AG04449 (cell line): Measurements from ENCODE around the gene AGPAT4.

Experiments
- CTCF ChIA-PET: fragments of 350-600 bp; formaldehyde crosslinking; extraction: SDS; loops from one replicate; lab custom pipeline; 2021; ENCODE audit warnings: antibody characterized with exemption; lab: Yijun Ruan, JAX
- POLR2A ChIA-PET: fragments of 400-600, 350-600 bp; formaldehyde crosslinking; extraction: SDS; loops from one replicate; lab custom pipeline; 2020; ENCODE audit warnings: antibody characterized with exemption, inconsistent platforms; lab: Yijun Ruan, JAX
- DNase-seq: peaks from one replicate; pipeline ENCODE4 v3.0.0-alpha.2; 2010; ENCODE audit warnings: low read depth, low spot score
- H3K4me3 ChIP-seq: 2 replicates; pipeline ENCODE4 v1.5.1; 2011; ENCODE audit warnings: low read depth, mild to moderate bottlenecking, control low read depth, low read length
- TF ChIP-seq, protein P1 (sequence below): IDR thresholded peaks from one replicate; pipeline ENCODE4 v1.5.1; 2011; ENCODE audit warnings: mild to moderate bottlenecking, moderate library complexity, low read length, control low read depth, inconsistent platforms; ENCODE audit not compliant: insufficient read depth; ENCODE audit errors: missing control alignments

Gene AGPAT4

GRCh38 chr6:161244725-161245124 lies 29.1 kb downstream of the AGPAT4 start:
- ChIA-PET CTCF (no interaction called here), POLR2A (no interaction called here)
- TF ChIP-seq, protein P1, sequence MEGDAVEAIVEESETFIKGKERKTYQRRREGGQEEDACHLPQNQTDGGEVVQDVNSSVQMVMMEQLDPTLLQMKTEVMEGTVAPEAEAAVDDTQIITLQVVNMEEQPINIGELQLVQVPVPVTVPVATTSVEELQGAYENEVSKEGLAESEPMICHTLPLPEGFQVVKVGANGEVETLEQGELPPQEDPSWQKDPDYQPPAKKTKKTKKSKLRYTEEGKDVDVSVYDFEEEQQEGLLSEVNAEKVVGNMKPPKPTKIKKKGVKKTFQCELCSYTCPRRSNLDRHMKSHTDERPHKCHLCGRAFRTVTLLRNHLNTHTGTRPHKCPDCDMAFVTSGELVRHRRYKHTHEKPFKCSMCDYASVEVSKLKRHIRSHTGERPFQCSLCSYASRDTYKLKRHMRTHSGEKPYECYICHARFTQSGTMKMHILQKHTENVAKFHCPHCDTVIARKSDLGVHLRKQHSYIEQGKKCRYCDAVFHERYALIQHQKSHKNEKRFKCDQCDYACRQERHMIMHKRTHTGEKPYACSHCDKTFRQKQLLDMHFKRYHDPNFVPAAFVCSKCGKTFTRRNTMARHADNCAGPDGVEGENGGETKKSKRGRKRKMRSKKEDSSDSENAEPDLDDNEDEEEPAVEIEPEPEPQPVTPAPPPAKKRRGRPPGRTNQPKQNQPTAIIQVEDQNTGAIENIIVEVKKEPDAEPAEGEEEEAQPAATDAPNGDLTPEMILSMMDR, result no peak
- no peak overlapping the region for H3K4me3 ChIP-seq
- DNase-seq, result no peak

DNA sequence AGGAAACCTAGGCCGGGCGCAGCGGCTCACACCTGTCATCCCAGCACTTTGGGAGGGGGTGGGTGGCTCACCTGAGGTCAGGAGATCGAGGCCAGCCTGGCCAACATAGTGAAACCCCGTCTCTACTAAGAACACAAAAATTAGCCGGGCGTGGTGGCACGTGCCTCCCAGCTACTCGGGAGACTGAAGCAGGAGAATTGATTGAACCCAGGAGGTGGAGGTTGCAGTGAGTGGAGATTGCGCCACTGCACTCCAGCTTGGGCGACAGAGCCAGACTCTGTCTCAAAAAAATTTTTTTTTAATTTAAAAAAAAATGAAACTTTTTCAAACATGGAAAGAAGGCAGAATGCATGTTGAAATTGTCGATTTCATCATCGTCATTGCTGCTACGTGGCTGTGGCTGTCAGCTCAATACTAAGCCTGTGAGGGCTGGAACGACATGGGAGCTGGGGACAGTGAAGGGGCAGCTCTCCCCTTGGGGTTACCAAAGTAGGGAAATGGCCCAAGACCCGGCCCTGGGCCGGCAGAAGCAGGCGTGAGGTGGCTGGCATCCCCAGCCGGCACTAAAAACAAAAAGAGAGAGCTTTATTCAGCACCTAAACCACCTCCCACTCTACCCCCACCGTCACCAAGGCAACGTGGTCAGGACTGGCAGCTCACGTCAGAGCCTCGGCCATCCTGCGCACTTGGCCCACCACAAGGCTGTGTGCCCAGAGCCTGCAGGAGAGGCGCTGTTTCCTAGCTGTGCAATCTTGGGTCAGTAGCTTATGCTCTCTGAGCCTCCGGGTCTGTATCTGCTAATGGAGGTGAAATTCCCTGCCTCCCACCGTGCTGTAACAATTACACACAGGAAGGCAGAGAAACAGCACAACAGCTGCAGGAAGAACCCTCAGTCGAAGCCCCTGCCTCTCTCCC lies 30.8 kb downstream of the AGPAT4 start:
- no peak overlapping the region for H3K4me3 ChIP-seq
- CTCF ChIA-PET, result no interaction called here
- POLR2A ChIA-PET, result no interaction called here
- TF ChIP-seq, protein P1, result no peak
- no peak for DNase-seq

DNA sequence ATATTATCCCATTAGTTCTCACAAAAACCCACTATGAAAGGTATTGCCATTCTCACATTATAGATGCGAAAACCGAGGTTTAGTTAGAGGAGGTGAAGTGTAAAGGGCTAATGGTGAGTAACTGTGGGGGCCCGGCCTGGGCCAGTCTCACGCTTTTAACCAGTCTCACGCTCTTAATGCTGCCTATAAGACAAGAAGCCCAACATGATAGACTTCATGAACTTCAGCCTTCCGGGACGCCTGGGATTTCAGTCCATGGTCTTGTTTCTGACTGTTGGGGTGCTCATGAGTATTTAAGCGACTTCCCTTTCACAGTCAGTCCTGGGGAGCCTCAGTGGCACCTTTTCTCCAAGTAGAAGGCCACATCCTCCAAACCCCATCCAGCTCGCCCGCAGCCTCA lies 31.7 kb downstream of the AGPAT4 start:
- DNase-seq, result no peak
- POLR2A ChIA-PET, result no interaction called here
- H3K4me3 ChIP-seq, result no peak overlapping the region
- CTCF ChIA-PET, result no interaction called here
- TF ChIP-seq, protein P1, result no peak

DNA sequence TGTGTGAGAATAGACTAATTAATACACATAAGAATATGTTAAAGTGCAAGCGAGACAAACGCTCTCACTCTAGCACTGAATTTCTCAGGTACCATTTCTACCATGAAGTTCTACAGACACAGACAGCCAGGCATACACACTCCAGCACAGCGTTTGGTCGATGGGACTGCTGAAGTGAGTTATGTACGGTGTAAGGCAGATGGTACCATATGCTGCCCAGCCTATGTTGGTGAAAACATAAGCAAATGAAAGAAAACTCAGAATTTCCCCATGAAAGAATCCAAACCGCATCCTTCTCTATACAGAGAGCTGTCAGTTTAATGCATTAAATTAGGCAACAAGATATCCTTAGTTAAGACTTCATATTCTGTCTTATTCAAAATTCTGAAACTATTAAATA lies 34.9 kb downstream of the AGPAT4 start:
- CTCF ChIA-PET, result interaction anchor here (1.2 kb wide), 2 partner anchors 14 to 134 kb away, joined by 3 to 4 read pairs; no protein-coding TSS in a partner anchor
- TF ChIP-seq, protein P1, result no peak
- H3K4me3 ChIP-seq, result no peak overlapping the region
- DNase-seq, result no peak
- POLR2A ChIA-PET, result no interaction called here

GRCh38 chr6:161238500-161238899 lies 35.4 kb downstream of the AGPAT4 start:
- no peak for DNase-seq
- no peak overlapping the region for H3K4me3 ChIP-seq
- TF ChIP-seq, protein P1, result no peak
- ChIA-PET POLR2A (no interaction called here), CTCF (no interaction called here)

- POLR2A ChIA-PET, result no interaction called here
Observed at GRCh38 chr6:161238081-161238480, 35.8 kb downstream of the AGPAT4 start.

More at GRCh38 chr6:161238081-161238480, 35.8 kb downstream of the AGPAT4 start:
- TF ChIP-seq, protein P1, result no peak
- DNase-seq, result no peak
- CTCF ChIA-PET, result no interaction called here
- H3K4me3 ChIP-seq, result no peak overlapping the region
